SK-N-MC (cell line): ENCODE data around the gene ZBTB25.

Experiments used
- EZH2 ChIP-seq: fragments of 200-600 bp; sonication (generic); IDR thresholded peaks from one replicate; pipeline ENCODE4 v1.6.1; 2017; ENCODE audit warnings: antibody characterized with exemption
- POLR2AphosphoS5 ChIP-seq: IDR thresholded peaks from 2 replicates; pipeline ENCODE4 v1.6.1; 2012; ENCODE audit warnings: mild to moderate bottlenecking, low read depth, low read length, borderline replicate concordance

GRCh38 chr14:64417771-64418125 is 85.9 kb downstream of the ZBTB25 start:
- no peak for TF ChIP-seq EZH2
- no peak for TF ChIP-seq POLR2AphosphoS5
